Mesenchymal stem cell (in vitro differentiated cells and primary cell): ENCODE results near the gene ASB13.

Experiments used
- DNase-seq: peaks from one replicate; pipeline ENCODE4 v3.0.0-alpha.2; 2013
- H2AFZ ChIP-seq: one replicate; pipeline ENCODE4 v1.6.1; 2013; ENCODE audit warnings: low read depth, mild to moderate bottlenecking, control low read depth, inconsistent platforms, low read length, moderate library complexity
- H2AK5ac ChIP-seq: 2 replicates; pipeline ENCODE4 v1.6.1; 2013; ENCODE audit warnings: low read length, moderate library complexity, mild to moderate bottlenecking, inconsistent platforms; ENCODE audit not compliant: severe bottlenecking
- H2BK120ac ChIP-seq: one replicate; pipeline ENCODE4 v1.6.1; 2013; ENCODE audit warnings: low read depth, mild to moderate bottlenecking, inconsistent platforms, low read length, moderate library complexity
- H2BK12ac ChIP-seq, 2 experiments: one replicate each; pipeline ENCODE4 v1.6.1; 2013; ENCODE audit warnings: inconsistent platforms in 2 of 2, low read length in 2 of 2, mild to moderate bottlenecking in 2 of 2, moderate library complexity in 2 of 2, control low read depth in 1 of 2
- H2BK15ac ChIP-seq: one replicate; pipeline ENCODE4 v1.6.1; 2013; ENCODE audit warnings: mild to moderate bottlenecking, low read depth, inconsistent platforms; ENCODE audit not compliant: poor library complexity, severe bottlenecking
- H2BK5ac ChIP-seq: 2 replicates; pipeline ENCODE4 v1.6.1; 2013; ENCODE audit warnings: low read depth, mild to moderate bottlenecking, low read length, control low read depth, inconsistent platforms; ENCODE audit not compliant: poor library complexity, severe bottlenecking
- H3K14ac ChIP-seq, 2 experiments: one replicate each; pipeline ENCODE4 v1.6.1; 2013; ENCODE audit warnings: inconsistent platforms in 2 of 2, low read length in 2 of 2, control low read depth in 1 of 2, mild to moderate bottlenecking in 1 of 2, moderate library complexity in 1 of 2
- H3K18ac ChIP-seq, 2 experiments: one replicate each; pipeline ENCODE4 v1.6.1; 2013; ENCODE audit warnings: inconsistent platforms in 2 of 2, low read length in 2 of 2, control low read depth in 1 of 2, low read depth in 1 of 2, mild to moderate bottlenecking in 1 of 2
- H3K23ac ChIP-seq, 2 experiments: one replicate each; pipeline ENCODE4 v1.6.1; 2013; ENCODE audit warnings: inconsistent platforms in 2 of 2, low read length in 2 of 2, mild to moderate bottlenecking in 2 of 2, moderate library complexity in 2 of 2, control low read depth in 1 of 2
- H3K27ac ChIP-seq: 2 replicates; pipeline ENCODE4 v1.5.1; 2013; ENCODE audit warnings: mild to moderate bottlenecking, moderate library complexity, low read length, control low read depth, inconsistent platforms; ENCODE audit not compliant: poor library complexity, severe bottlenecking
- H3K27me3 ChIP-seq, 2 experiments: 2 replicates each; pipeline versions ENCODE4 v1.6.1 to v1.7.0; 2013; ENCODE audit warnings: low read length in 2 of 2, mild to moderate bottlenecking in 2 of 2, moderate library complexity in 2 of 2, control low read depth in 1 of 2, inconsistent platforms in 1 of 2; ENCODE audit not compliant: control insufficient read depth in 1 of 2, insufficient read depth in 1 of 2
- H3K36me3 ChIP-seq, 2 experiments: 2 replicates each; pipeline versions ENCODE4 v1.6.1 to v1.7.0; 2013; ENCODE audit warnings: low read length in 2 of 2, control low read depth in 1 of 2, inconsistent platforms in 1 of 2, low read depth in 1 of 2, mild to moderate bottlenecking in 1 of 2; ENCODE audit not compliant: insufficient read depth in 2 of 2, control insufficient read depth in 1 of 2
- H3K4ac ChIP-seq, 2 experiments: one replicate each; pipeline ENCODE4 v1.6.1; 2013; ENCODE audit warnings: inconsistent platforms in 2 of 2, low read length in 2 of 2, mild to moderate bottlenecking in 2 of 2, moderate library complexity in 2 of 2, control low read depth in 1 of 2, low read depth in 1 of 2
- H3K4me1 ChIP-seq: 2 replicates; pipeline ENCODE4 v1.6.1; 2013; ENCODE audit warnings: low read depth, low read length, control low read depth; ENCODE audit not compliant: control insufficient read depth, insufficient read depth
- H3K4me2 ChIP-seq: 2 replicates; pipeline ENCODE4 v1.6.1; 2013; ENCODE audit warnings: low read length, mild to moderate bottlenecking, inconsistent platforms; ENCODE audit not compliant: poor library complexity, severe bottlenecking
- H3K4me3 ChIP-seq, 2 experiments: 2 replicates each; pipeline versions ENCODE4 v1.5.1 to v1.7.0; 2013; ENCODE audit warnings: low read length in 2 of 2, mild to moderate bottlenecking in 2 of 2, control low read depth in 1 of 2, low read depth in 1 of 2; ENCODE audit not compliant: insufficient read depth in 1 of 2
- H3K79me1 ChIP-seq: replicated peaks from 2 replicates; pipeline ENCODE4 v1.6.1; 2013; ENCODE audit warnings: mild to moderate bottlenecking, control low read depth, low read length, inconsistent platforms; ENCODE audit not compliant: poor library complexity, severe bottlenecking
- H3K9ac ChIP-seq: 2 replicates; pipeline ENCODE4 v1.7.0; 2013; ENCODE audit warnings: mild to moderate bottlenecking, low read length, moderate library complexity
- H3K9me3 ChIP-seq: 2 replicates; pipeline ENCODE4 v1.7.0; 2013; ENCODE audit warnings: mild to moderate bottlenecking, low read length; ENCODE audit not compliant: control insufficient read depth
- H4K8ac ChIP-seq: one replicate; pipeline ENCODE4 v1.6.1; 2013; ENCODE audit warnings: inconsistent platforms, mild to moderate bottlenecking, low read length, moderate library complexity
- H4K91ac ChIP-seq: one replicate; pipeline ENCODE4 v1.6.1; 2013; ENCODE audit warnings: mild to moderate bottlenecking, low read length, inconsistent platforms
- WGBS: methylation state at CpG from one replicate; pipeline ENCODE4 v1.1.7; 2013; ENCODE audit warnings: mixed read lengths; 5-methylcytosine and 5-hydroxymethylcytosine counted together

ASB13 gene

GRCh38 chr10:5590816-5591215, 75.6 kb downstream of the ASB13 start:
- H3K27me3 ChIP-seq: no peaks in the 10 kb centered on the region
- no peak overlapping the region for H3K27ac ChIP-seq
- H2AFZ ChIP-seq: no peak overlapping the region
- H3K18ac ChIP-seq: no peak overlapping the region
- no peaks in the 10 kb centered on the region for H3K79me1 ChIP-seq
- H3K4me3 ChIP-seq: no peak overlapping the region
- no peaks in the 10 kb centered on the region for H3K36me3 ChIP-seq
- WGBS: 76% methylated on average over 10 of the region's 10 CpGs
- no peak overlapping the region for H2AK5ac ChIP-seq
- no peak overlapping the region for H2BK12ac ChIP-seq
- no peak overlapping the region for H3K9ac ChIP-seq
- H3K14ac ChIP-seq: no peak overlapping the region
- H3K23ac ChIP-seq: no peak overlapping the region
- no peak overlapping the region for H4K91ac ChIP-seq
- no peaks in the 10 kb centered on the region for H3K9me3 ChIP-seq
- peaks cover 32% of the 10 kb centered on the region for H3K4me1 ChIP-seq
- H3K4ac ChIP-seq: peak overlapping the region in 1 of 2 experiments; percentile 15
- no peak for DNase-seq
- peak overlapping the region; percentile 27 for H4K8ac ChIP-seq
- H2BK5ac ChIP-seq: no peak overlapping the region
- H2BK15ac ChIP-seq: no peak overlapping the region
- H3K4me2 ChIP-seq: no peak overlapping the region
- no peak overlapping the region for H2BK120ac ChIP-seq

- Histone ChIP-seq H2AFZ (peak overlapping the region; percentile 29), H4K91ac (no peak overlapping the region), H2BK15ac (peak overlapping the region; percentile 37), H3K4ac (peak overlapping the region in 1 of 2 experiments; percentile 53), H2BK12ac (peak overlapping the region in 1 of 2 experiments; percentile 37), H2BK5ac (no peak overlapping the region), H3K79me1 (no peaks in the 10 kb centered on the region), H3K4me2 (no peak overlapping the region), H3K4me1 (peaks cover 32% of the 10 kb centered on the region), H3K14ac (peak overlapping the region in 1 of 2 experiments; percentile 35), H3K4me3 (no peak overlapping the region), H3K27ac (no peak overlapping the region), H3K9me3 (no peaks in the 10 kb centered on the region), H3K18ac (peak overlapping the region; percentile 50 to 54), H3K27me3 (no peaks in the 10 kb centered on the region), H4K8ac (peak overlapping the region; percentile 1), H3K9ac (peak overlapping the region; percentile 71), H2BK120ac (peak overlapping the region; percentile 35), H3K36me3 (no peaks in the 10 kb centered on the region), H3K23ac (no peak overlapping the region), H2AK5ac (no peak overlapping the region)
- DNase-seq: peak; percentile 65
- 70% methylated on average over 15 of the region's 16 CpGs for WGBS
Observed at GRCh38 chr10:5589661-5590511, 76.5 kb downstream of the ASB13 start.

- Histone ChIP-seq H3K27ac (no peak overlapping the region), H3K79me1 (no peaks in the 10 kb centered on the region), H3K18ac (no peak overlapping the region), H3K4me2 (no peak overlapping the region), H2BK12ac (no peak overlapping the region), H3K4me3 (no peak overlapping the region), H3K9ac (no peak overlapping the region), H2AFZ (no peak overlapping the region), H3K14ac (no peak overlapping the region), H2BK120ac (no peak overlapping the region), H2BK5ac (no peak overlapping the region), H3K36me3 (no peaks in the 10 kb centered on the region), H4K8ac (no peak overlapping the region), H3K4me1 (peaks cover 29% of the 10 kb centered on the region), H3K23ac (no peak overlapping the region), H2AK5ac (no peak overlapping the region), H3K4ac (no peak overlapping the region), H4K91ac (no peak overlapping the region), H3K27me3 (no peaks in the 10 kb centered on the region), H3K9me3 (no peaks in the 10 kb centered on the region), H2BK15ac (no peak overlapping the region)
- DNase-seq: no peak
- WGBS: 95% methylated on average over 14 of the region's 14 CpGs
Observed at GRCh38 chr10:5589011-5589660, 77.3 kb downstream of the ASB13 start.
